Measurements from ENCODE around the gene TKT.
A peak's percentile ranks its signal among the peaks of the same experiment; 100 is the strongest.

Gene TKT

DNA sequence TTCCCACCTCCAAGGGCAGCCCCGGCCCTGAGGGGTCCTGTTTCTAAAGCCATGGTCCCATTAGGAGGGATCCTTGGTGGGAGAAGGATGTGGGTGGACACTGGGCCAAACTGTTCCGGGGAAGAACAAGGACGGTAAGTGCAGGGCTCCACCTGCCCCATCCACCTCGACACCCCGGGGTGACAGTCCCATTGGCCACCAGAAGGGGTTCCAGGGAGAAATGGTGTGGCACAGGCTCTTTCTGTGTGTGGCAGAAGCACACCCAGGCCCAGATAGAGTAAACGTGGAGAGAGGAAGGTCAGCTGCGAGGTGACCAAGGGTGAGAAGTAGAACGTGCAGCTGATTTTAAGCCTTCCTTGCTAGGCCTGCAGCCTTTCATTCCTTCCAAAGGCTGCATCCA is 12.0 kb downstream of the TKT start:
- TF ChIP-seq JUND (IDR thresholded peaks at IDR 0.05; ENCODE audit: low read depth): no peak
- no peak for DNase-seq (ENCODE audit: low read depth in 1 of 2, low spot score in 1 of 2)

DNA sequence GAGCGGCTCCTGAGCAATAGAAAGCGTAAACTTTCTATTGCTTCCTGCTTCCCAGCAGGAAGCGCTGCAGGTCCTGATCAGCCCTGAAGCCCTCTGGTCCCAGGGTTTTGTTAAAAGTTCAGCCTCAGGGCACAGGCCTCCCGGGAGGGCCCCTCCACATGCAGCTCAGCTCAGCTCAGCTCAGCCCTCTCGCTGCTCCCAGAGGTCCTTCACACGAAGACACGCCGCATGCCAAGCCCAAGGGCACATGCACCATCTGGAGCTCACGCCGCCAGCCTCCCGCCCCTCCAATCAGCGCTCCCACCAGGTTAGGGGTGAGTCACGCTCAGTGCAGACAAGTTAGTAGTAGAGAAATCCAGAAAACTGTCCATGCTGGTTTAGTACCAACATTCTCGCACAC is 12.7 kb downstream of the TKT start:
- TF ChIP-seq JUND (IDR thresholded peaks at IDR 0.05; ENCODE audit: low read depth): no peak
- in situ Hi-C loops (cut with HindIII; ENCODE audit: low pct_unique_long_range_greater_than_20kb, low sequenced_read_pairs): no loop called here
- no peak for DNase-seq (ENCODE audit: low read depth in 1 of 2, low spot score in 1 of 2)

More for the DNA sequence above, 12.0 kb downstream of the TKT start:
- in situ Hi-C loops (cut with HindIII; ENCODE audit: low pct_unique_long_range_greater_than_20kb, low sequenced_read_pairs): no loop called here

DNA sequence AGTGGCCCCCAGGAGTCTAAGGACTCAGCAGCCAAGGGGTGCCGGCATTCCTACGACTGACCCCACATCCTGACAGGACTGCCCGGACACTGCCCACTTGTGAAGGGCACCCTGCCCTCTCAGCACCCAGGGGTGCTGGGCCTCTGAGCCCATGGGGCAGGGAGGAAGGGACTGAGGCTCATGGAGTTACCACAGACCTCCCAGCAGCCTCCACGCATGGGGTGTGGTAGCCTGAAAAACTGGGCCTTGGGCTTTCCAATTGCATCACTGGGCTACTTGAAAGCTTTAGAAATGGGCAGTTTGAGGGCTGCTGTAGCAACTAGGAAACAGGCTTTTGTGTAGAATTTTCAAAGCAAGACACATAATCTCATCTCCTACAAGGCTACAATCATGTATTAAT is 13.2 kb downstream of the TKT start:
- no peak for TF ChIP-seq JUND (IDR thresholded peaks at IDR 0.05; ENCODE audit: low read depth)
- DNase-seq (ENCODE audit: low read depth in 1 of 2, low spot score in 1 of 2): no peak
- in situ Hi-C loops (cut with HindIII; ENCODE audit: low pct_unique_long_range_greater_than_20kb, low sequenced_read_pairs): no loop called here

DNA sequence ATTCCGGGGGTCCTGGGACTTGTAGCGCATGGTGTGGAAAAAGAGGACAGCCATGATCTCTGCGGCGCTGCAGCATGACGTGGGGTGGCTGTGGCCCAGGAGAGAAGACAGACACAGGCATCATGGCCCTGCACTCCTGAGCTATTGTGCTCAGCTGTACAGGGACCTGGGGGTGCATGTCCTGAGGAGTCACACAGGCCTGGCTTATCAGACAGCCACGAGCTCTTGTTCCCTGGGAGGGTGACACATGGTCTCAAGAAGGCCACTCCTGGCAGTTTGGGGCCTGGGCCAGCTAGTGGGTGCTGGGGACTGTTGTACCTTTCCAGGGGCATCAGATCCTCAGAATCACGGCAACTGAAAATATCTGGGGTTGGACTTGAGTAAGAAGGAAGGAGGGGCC is 13.7 kb downstream of the TKT start:
- DNase-seq (ENCODE audit: low read depth in 1 of 2, low spot score in 1 of 2): no peak
- in situ Hi-C loops (cut with HindIII; ENCODE audit: low pct_unique_long_range_greater_than_20kb, low sequenced_read_pairs): no loop called here
- TF ChIP-seq JUND (IDR thresholded peaks at IDR 0.05; ENCODE audit: low read depth): no peak

DNA sequence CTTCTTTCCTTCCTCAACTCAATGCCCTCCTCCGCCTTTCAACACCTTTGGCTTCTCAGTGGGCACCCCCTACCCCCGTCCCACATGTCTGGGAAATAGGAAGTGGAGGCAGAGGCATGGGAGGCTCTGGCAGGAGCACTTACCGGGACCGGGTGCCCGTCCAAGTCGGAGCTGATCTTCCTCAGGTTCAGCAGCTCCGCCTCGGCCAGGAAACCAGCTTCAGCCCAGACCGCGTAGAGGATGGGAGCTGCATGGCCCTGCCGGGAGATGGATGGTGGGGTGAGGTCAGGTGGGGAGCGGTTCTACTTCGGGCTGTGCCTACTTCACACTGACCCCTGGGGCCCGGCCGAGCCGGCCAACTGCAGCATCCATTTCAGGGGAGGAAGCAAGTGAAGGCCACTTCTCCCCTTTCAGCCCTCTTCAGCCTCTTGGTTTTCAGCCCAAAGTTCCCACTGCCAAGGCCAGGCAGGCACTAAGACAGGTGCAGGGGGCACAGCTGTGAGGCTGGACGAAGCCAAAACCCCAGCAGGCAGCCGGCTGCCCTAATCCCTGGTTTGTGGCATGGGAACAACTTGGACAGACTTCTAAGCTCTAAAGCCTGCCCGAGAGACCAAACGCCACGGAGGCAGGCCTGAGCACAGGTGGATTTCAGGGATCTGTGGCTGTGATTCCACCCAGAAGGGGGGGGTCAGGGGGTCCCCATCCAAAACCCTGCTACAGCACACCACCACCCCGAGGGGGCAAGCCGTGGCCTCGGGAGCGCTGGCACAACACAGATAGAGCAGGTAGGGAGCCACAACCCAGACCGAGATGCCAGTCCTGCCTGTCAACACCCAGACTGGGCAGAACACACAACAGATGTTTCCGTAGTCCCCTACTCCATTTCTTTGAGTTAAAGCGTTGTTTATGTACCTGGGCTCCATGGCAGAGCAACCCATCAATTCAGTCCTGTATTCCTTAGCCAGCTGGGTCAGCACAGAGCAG is 14.5 kb downstream of the TKT start:
- no peak for TF ChIP-seq JUND (IDR thresholded peaks at IDR 0.05; ENCODE audit: low read depth)
- in situ Hi-C loops (cut with HindIII; ENCODE audit: low pct_unique_long_range_greater_than_20kb, low sequenced_read_pairs): no loop called here
- DNase-seq (ENCODE audit: low read depth in 1 of 2, low spot score in 1 of 2): no peak

DNA sequence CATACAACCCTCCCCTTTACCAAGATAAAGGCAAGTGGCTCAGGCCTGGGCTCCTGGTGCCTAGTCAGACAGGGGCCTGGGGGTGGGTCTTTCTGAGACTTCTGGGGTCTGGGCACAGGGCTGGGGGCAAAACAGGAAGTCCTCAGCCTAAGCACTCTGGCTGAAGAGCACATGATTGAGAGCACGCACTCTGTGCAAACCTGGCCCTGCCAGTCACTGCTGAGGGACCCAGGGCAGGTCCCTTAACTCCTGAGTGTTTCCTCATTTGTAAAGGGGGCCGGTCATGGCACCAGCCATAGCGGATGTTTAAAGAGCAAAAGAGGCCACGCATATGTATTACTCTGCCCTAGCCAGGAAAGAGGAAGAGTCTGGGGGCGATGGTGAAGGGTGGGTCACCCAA is 16.0 kb downstream of the TKT start:
- in situ Hi-C loops (cut with HindIII; ENCODE audit: low pct_unique_long_range_greater_than_20kb, low sequenced_read_pairs): no loop called here

DNA sequence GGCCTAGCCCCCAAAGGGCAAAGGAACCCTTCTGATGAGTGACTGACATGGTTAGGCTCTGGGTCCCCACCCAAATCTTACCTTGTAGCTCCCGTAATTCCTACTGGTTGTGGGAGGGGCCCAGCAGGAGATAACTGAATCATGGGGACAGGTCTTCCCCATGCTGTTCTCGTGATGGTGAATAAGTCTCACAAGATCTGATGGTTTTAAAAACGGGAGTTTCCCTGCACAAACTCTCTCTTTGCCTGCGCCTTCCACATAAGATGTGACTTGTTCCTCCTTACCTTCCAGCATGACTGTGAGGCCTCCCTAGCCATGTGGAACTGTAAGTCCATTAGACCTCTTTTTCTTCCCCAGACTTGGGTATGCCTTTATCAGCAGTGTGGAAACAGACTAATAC is 16.9 kb downstream of the TKT start:
- TF ChIP-seq JUND (IDR thresholded peaks at IDR 0.05; ENCODE audit: low read depth): no peak
- no peak for DNase-seq (ENCODE audit: low read depth in 1 of 2, low spot score in 1 of 2)
- in situ Hi-C loops (cut with HindIII; ENCODE audit: low pct_unique_long_range_greater_than_20kb, low sequenced_read_pairs): no loop called here

More for the DNA sequence above, 16.0 kb downstream of the TKT start:
- DNase-seq (ENCODE audit: low read depth in 1 of 2, low spot score in 1 of 2): no peak
- no peak for TF ChIP-seq JUND (IDR thresholded peaks at IDR 0.05; ENCODE audit: low read depth)

DNA sequence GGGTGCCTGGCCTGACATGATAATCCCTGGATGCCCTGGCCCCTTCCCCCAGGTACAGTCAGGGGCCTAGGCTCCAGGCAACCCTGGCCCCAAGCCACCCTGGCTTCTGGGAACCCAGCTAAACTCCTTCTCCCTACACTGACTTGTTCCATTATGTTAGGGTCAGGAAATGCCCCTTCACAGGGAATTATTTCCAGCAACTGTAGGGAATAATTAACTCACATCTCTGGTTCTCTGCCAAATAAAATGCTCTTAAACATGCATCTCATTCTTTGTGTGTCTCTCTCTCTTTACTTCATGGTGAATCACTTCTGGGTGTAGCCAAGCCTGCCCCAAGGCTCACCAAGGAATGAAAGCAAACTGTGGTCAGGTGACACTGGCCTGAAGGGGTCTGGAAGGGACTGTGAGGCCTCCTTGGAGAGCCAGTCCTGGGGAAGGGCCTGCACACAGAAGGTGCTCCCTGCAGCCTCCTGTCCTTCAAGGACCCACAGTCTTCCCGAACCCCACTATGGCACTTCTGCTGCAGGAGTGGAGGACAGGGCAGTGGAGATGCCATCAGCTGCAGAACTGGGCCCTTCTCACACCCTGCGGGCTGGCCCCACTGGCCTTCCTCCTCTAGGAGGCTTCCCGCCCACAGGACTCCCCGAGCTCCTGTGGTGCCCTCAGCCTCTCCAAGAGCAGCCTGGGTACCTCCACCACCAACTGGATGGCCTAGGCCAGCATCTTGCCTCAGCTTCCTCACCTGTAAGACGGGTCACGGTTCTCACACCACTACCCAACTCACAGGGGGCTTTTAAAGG is 17.6 kb downstream of the TKT start:
- in situ Hi-C loops (cut with HindIII; ENCODE audit: low pct_unique_long_range_greater_than_20kb, low sequenced_read_pairs): no loop called here
- peak in 1 of 2 experiments; percentile 54 for DNase-seq (ENCODE audit: low read depth in 1 of 2, low spot score in 1 of 2)

DNA sequence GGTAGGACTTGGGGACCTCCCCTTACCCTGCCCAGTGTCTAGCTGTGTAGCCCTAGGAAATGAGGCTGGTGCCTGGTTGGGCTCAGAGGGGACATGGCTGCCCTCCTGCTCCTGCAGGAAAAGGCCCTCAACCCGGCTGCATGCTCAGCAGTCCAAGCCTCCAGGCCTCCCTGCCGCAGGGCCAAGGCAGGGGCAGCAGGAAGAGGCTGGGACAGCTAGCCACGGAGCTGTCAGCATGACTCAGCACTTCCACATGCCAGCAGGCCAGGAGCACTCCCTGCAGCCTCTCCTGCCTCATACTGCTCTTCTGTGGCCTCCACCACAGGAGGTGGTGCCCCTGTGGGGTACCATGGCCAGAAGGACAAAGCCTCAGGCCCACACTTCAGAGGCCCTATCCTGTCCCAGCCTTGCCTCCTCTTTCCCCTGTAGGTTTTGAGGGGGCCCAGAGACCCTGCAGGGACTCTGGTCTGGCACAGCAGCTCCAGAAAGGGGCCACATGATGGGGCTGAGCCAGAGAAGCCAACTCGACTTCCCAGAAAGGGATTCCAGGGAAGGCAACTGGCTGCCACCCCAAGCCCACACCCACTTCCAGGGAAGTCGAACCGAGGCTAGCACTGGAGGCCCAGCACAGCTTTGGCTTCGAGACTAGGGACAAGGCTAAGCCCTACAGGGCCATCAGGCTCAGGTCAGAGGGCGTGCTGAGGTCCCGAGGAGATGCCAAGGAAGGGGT is 19.5 kb downstream of the TKT start:
- in situ Hi-C loops (cut with HindIII; ENCODE audit: low pct_unique_long_range_greater_than_20kb, low sequenced_read_pairs): no loop called here
- TF ChIP-seq JUND (IDR thresholded peaks at IDR 0.05; ENCODE audit: low read depth): no peak
- peak; percentile 61 to 68 for DNase-seq (ENCODE audit: low read depth in 1 of 2, low spot score in 1 of 2)

More for the DNA sequence above, 17.6 kb downstream of the TKT start:
- no peak for TF ChIP-seq JUND (IDR thresholded peaks at IDR 0.05; ENCODE audit: low read depth)

DNA sequence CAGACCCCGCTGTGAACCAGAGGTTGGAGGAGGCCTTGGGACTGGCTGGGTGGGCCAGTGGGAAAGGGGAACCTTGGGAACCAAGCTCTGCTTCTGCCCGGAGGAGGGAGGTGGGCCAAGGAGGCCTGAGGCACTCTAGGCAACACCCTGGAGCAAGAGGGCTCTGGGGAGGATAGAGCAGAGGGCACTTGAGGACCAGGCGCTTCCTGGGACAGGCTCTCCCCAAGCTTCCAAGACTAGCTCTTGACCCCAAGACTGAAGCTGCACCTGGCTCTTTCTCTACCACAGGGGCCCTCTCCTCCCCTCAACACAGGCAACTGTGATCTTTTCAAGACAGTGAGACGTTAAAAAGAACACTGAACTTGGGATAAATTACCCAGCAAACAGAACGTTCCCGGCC is 20.3 kb downstream of the TKT start:
- no peak for TF ChIP-seq JUND (IDR thresholded peaks at IDR 0.05; ENCODE audit: low read depth)
- DNase-seq (ENCODE audit: low read depth in 1 of 2, low spot score in 1 of 2): no peak
- in situ Hi-C loops (cut with HindIII; ENCODE audit: low pct_unique_long_range_greater_than_20kb, low sequenced_read_pairs): no loop called here

DNA sequence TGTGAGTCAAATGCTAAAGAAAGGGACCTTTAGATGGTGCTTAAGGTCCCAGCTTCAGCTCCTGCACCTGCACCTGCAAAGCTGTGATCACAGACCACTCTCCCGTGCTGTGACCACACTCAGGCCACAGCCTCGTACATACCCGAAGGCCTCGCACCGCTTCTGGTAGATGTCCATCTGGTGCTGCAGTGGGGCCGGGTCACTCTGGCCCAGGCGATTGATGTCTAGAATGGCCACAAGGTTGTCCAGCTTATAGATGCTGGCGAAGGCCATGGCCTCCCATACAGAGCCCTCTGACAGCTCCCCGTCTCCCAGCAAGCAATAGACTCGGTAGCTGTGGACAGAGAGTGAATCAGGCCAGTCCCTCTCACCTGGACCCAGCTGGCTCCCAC is 21.0 kb downstream of the TKT start:
- no peak for TF ChIP-seq JUND (IDR thresholded peaks at IDR 0.05; ENCODE audit: low read depth)
- no peak for DNase-seq (ENCODE audit: low read depth in 1 of 2, low spot score in 1 of 2)
- in situ Hi-C loops (cut with HindIII; ENCODE audit: low pct_unique_long_range_greater_than_20kb, low sequenced_read_pairs): no loop called here

DNA sequence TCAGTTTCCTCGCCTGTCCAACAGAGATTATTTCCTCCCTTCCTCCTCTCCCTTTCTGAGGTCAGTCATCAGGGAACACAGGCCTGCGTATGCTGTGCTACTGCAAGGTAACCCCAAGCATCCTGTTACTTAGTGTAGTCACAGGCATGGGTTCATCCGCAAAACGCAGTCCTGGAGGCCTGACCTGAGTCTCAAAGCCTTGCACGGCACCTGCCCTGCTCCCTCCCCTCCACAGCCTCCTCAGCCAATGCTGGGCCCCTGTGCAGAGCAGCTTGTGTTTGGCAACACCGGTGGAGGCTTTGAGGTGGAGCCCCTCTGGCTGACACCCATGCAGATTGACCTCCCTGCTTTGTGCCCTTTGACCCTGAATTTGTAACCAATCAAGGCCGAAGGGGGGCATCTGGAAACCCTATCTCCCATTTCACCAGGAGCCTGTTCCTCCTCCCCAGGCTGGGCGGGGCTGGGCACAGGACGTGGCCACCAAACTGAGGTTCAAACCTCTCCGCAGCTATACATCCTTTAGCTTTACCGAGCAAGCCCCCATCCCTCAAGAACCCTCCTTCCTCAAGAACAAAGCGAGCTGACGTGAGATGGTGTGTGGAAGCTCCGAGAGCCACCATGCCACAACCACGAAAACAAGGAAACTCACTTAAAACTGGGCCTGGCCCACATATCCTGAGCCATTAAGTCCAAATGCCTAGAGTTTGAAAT is 21.5 kb downstream of the TKT start:
- no peak for TF ChIP-seq JUND (IDR thresholded peaks at IDR 0.05; ENCODE audit: low read depth)
- DNase-seq (ENCODE audit: low read depth in 1 of 2, low spot score in 1 of 2): no peak
- in situ Hi-C loops (cut with HindIII; ENCODE audit: low pct_unique_long_range_greater_than_20kb, low sequenced_read_pairs): no loop called here

All from T47D (cell line).